Naive thymus-derived CD4-positive, alpha-beta T cell (primary cell): ENCODE data around the gene CARD9. TPM values are rescaled to one million over a fixed set of nuclear protein-coding genes. Genes with fewer than 3 reads are reported as not detected.

Source experiments
- ATAC-seq: fragments of 150-1000 bp; cut with Tn5 transposase; 2 replicates; pipeline ENCODE4 v1.10.0; 2021; ENCODE audit warnings: mild to moderate bottlenecking, moderate library complexity
- CTCF ChIA-PET: fragments of 350-600 bp; sonication (Branson Sonifier 250); formaldehyde crosslinking; loops from one replicate; lab custom pipeline; 2021; ENCODE audit warnings: antibody characterized with exemption; lab: Charles Lee
- POLR2A ChIA-PET: fragments of 350-600 bp; sonication (Branson Sonifier 250); formaldehyde crosslinking; loops from one replicate; lab custom pipeline; 2021; ENCODE audit warnings: antibody characterized with exemption, inconsistent platforms; lab: Charles Lee
- DNase-seq, 9 donors: peaks; one replicate each; pipeline versions ENCODE4 v3.0.0 to v3.0.0-alpha.2; 2020 to 2022; ENCODE audit warnings: mixed read lengths in 1 of 9
- H3K27ac ChIP-seq: one replicate; pipeline ENCODE4 v1.7.0; 2013; ENCODE audit warnings: mild to moderate bottlenecking, low read depth, low read length, moderate library complexity
- H3K27me3 ChIP-seq, 2 donors: one replicate each; pipeline ENCODE4 v1.7.0; 2013; ENCODE audit warnings: low read length in 2 of 2, mild to moderate bottlenecking in 2 of 2, moderate library complexity in 2 of 2; ENCODE audit not compliant: control insufficient read depth in 2 of 2, insufficient read depth in 2 of 2
- H3K36me3 ChIP-seq, 3 experiments: 1 replicate in 2 of 3; 2 replicates in 1 of 3; pipeline ENCODE4 v1.7.0; 2013; ENCODE audit warnings: low read length in 3 of 3, mild to moderate bottlenecking in 3 of 3, moderate library complexity in 1 of 3; ENCODE audit not compliant: insufficient read depth in 3 of 3, control insufficient read depth in 2 of 3
- H3K4me1 ChIP-seq, 2 donors: one replicate each; pipeline ENCODE4 v1.7.0; 2013; ENCODE audit warnings: low read length in 2 of 2, mild to moderate bottlenecking in 2 of 2, moderate library complexity in 1 of 2; ENCODE audit not compliant: control insufficient read depth in 2 of 2, insufficient read depth in 2 of 2
- H3K4me3 ChIP-seq: 2 replicates; pipeline ENCODE4 v1.7.0; 2013; ENCODE audit warnings: mild to moderate bottlenecking, low read length
- H3K9me3 ChIP-seq, 3 experiments: 1 replicate in 2 of 3; 2 replicates in 1 of 3; pipeline ENCODE4 v1.7.0; 2013; ENCODE audit warnings: low read length in 3 of 3; ENCODE audit not compliant: control insufficient read depth in 2 of 3
- H3K27ac Mint-ChIP-seq, 9 donors: one replicate each; pipeline ENCODE4 v1.8.0; 2020 to 2022; ENCODE audit warnings: mixed read lengths in 9 of 9, mild to moderate bottlenecking in 8 of 9, moderate library complexity in 5 of 9, inconsistent platforms in 2 of 9
- H3K27me3 Mint-ChIP-seq, 5 donors: one replicate each; pipeline ENCODE4 v1.8.0; 2021 to 2022; ENCODE audit warnings: mixed read lengths in 5 of 5, mild to moderate bottlenecking in 1 of 5
- H3K36me3 Mint-ChIP-seq, 5 donors: one replicate each; pipeline ENCODE4 v1.8.0; 2020 to 2022; ENCODE audit warnings: mixed read lengths in 5 of 5, mild to moderate bottlenecking in 3 of 5, inconsistent platforms in 1 of 5
- H3K4me1 Mint-ChIP-seq, 7 donors: one replicate each; pipeline ENCODE4 v1.8.0; 2020 to 2022; ENCODE audit warnings: mixed read lengths in 7 of 7, mild to moderate bottlenecking in 3 of 7, inconsistent platforms in 1 of 7
- H3K4me3 Mint-ChIP-seq, 10 donors: one replicate each; pipeline ENCODE4 v1.8.0; 2020 to 2022; ENCODE audit warnings: mild to moderate bottlenecking in 10 of 10, mixed read lengths in 10 of 10, moderate library complexity in 6 of 10, inconsistent platforms in 2 of 10
- H3K9me3 Mint-ChIP-seq, 11 donors: one replicate each; pipeline ENCODE4 v1.8.0; 2020 to 2022; ENCODE audit warnings: mixed read lengths in 11 of 11, mild to moderate bottlenecking in 4 of 11, inconsistent platforms in 1 of 11, moderate library complexity in 1 of 11
- intact Hi-C, 2 donors: fragments of 100-400 bp; cut with micrococcal nuclease; formaldehyde crosslinking; loops; one replicate each; pipeline ENCODE4 v1.15.1; 2023
- polyA plus RNA-seq, 2 donors: library from polyadenylated mRNA; unstranded; fragments of 300-500 nt; fragmentation: Illumina TruSeq; gene quantifications; one replicate each; pipeline ENCODE4 v1.2.3, GENCODE V29; 2021
- total RNA-seq, 6 experiments: library from RNA in 5 of 6; stranded (reverse) in 5 of 6; gene quantifications; 1 replicate in 5 of 6; 2 replicates in 1 of 6; pipeline ENCODE4 v1.2.3 and lab custom pipeline; 2021 to 2026

CARD9 gene
- total and polyA plus RNA-seq, 7 experiments from 2014 or later, result 0.10 to 19.9 (median 1.1) TPM

DNA sequence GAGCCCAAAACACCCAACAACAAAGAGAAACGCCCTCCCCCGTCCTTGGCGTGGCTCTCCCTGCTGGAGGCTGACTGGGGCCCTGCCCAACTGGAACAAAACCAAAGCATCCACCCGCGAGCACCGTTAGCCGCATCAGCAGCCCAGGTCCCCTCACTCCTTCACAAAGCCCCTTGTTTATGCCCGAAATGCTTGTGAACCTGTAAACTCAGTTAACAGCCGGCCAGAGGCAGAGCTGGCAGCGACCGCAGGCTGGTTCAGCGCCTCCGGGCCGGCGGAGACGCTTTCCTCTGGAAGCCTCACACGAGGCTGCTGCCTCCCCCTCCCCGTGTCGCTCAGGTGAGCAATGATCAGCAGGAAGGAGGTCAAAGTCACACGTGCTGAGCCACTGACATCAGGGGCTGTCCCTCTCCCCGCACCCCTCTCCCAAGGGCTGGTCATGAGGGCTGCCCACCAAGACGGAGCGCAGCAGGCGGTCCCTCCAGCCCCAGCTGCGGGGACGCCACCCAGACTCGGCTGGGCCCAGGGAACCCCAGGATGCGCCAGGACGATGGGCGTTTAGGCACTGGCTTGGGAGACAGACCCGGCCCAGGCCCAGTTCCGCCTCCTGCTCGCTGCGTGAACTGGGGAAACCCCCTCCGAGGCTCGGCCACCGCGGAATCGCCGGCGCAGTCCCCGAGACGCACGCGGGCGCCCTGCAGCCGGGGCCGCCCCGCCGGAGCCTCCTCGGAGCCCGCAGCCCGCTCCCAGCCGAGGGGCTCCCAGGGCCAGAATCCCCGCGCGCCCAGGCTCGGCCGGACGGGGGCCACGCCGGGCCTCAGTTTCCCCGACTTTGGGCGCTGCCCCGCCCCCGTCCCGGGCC, 25.9 kb upstream of the CARD9 start:
- peak overlapping the region in 7 of 9 donors; percentile 26 to 78 (median 77) for H3K27ac Mint-ChIP-seq
- DNase-seq (peak in 4 of 9 donors; percentile 15 to 57 (median 26)), ATAC-seq (peak; percentile 24)
- Histone ChIP-seq H3K27ac (peak overlapping the region; percentile 60), H3K36me3 (peaks cover 0 to 52% (median 18%) of the 10 kb centered on the region in 3 experiments), H3K9me3 (no peaks in the 10 kb centered on the region), H3K4me1 (peaks cover 25 to 30% of the 10 kb centered on the region in 2 donors), H3K27me3 (no peaks in the 10 kb centered on the region), H3K4me3 (peak overlapping the region; percentile 62)
- peak overlapping the region; percentile 83 to 90 (median 86) for H3K4me3 Mint-ChIP-seq
- CTCF ChIA-PET, result interaction anchor here (0.5 to 2.5 kb wide), 2 partner anchors 10 to 18 kb away, joined by 8 to 12 read pairs; partner anchors contain the start of genes ENTR1 and PMPCA
- peaks cover 23 to 52% (median 37%) of the 10 kb centered on the region in 7 donors for H3K4me1 Mint-ChIP-seq
- POLR2A ChIA-PET, result interaction anchor here (0.6 to 2.3 kb wide), 4 partner anchors 10 to 440 kb away, joined by 3 to 14 read pairs (median 5); partner anchors contain the start of genes DNLZ, ENTR1 and PMPCA
- H3K27me3 Mint-ChIP-seq, result no peaks in the 10 kb centered on the region
- H3K36me3 Mint-ChIP-seq, result peaks cover 0 to 14% (median 0%) of the 10 kb centered on the region in 5 donors
- no peaks in the 10 kb centered on the region for H3K9me3 Mint-ChIP-seq
- intact Hi-C loops, result loop anchor here (1.0 to 10.0 kb wide), 13 partner anchors 11 to 492 kb away; partner anchors contain the start of genes DNLZ (in 2 of the 2), ENTR1 (in 2 of the 2), PMPCA (in 2 of the 2) and CAMSAP1 (in 1 of the 2)

GRCh38 chr9:136398286-136398685, 24.8 kb upstream of the CARD9 start:
- peak overlapping the region; percentile 83 to 90 (median 86) for H3K4me3 Mint-ChIP-seq
- no peak for DNase-seq
- Histone ChIP-seq H3K36me3 (peaks cover 0 to 64% (median 18%) of the 10 kb centered on the region in 3 experiments), H3K4me1 (peaks cover 16 to 19% of the 10 kb centered on the region in 2 donors), H3K4me3 (no peak overlapping the region), H3K9me3 (no peaks in the 10 kb centered on the region), H3K27ac (no peak overlapping the region), H3K27me3 (no peaks in the 10 kb centered on the region)
- H3K27me3 Mint-ChIP-seq, result no peaks in the 10 kb centered on the region
- H3K4me1 Mint-ChIP-seq, result peaks cover 16 to 41% (median 26%) of the 10 kb centered on the region in 7 donors
- H3K27ac Mint-ChIP-seq, result peak overlapping the region in 2 of 9 donors; percentile 43 to 75
- H3K36me3 Mint-ChIP-seq, result peaks cover 0 to 14% (median 0%) of the 10 kb centered on the region in 5 donors
- intact Hi-C loops, result no loop called here
- CTCF ChIA-PET, result interaction anchor here (1.1 kb wide), 1 partner anchor 11 kb away, joined by 3 read pairs; no protein-coding TSS in a partner anchor
- POLR2A ChIA-PET, result interaction anchor here (0.8 to 1.7 kb wide), 2 partner anchors 35 to 165 kb away, joined by 4 to 6 read pairs; partner anchors contain the start of gene DNLZ
- H3K9me3 Mint-ChIP-seq, result no peaks in the 10 kb centered on the region
- no peak for ATAC-seq

GRCh38 chr9:136397643-136398042, 24.2 kb upstream of the CARD9 start:
- Histone ChIP-seq H3K36me3 (peaks cover 0 to 68% (median 18%) of the 10 kb centered on the region in 3 experiments), H3K27ac (no peak overlapping the region), H3K27me3 (no peaks in the 10 kb centered on the region), H3K4me1 (peaks cover 13 to 17% of the 10 kb centered on the region in 2 donors), H3K9me3 (no peaks in the 10 kb centered on the region), H3K4me3 (no peak overlapping the region)
- Mint-ChIP-seq H3K27me3 (no peaks in the 10 kb centered on the region), H3K9me3 (no peaks in the 10 kb centered on the region), H3K4me1 (peaks cover 16 to 40% (median 24%) of the 10 kb centered on the region in 7 donors), H3K4me3 (peak overlapping the region in 2 of 10 donors; percentile 86 to 89), H3K27ac (no peak overlapping the region), H3K36me3 (peaks cover 0 to 14% (median 0%) of the 10 kb centered on the region in 5 donors)
- intact Hi-C loops, result no loop called here
- CTCF ChIA-PET, result interaction anchor here (1.1 kb wide), 1 partner anchor 12 kb away, joined by 3 read pairs; no protein-coding TSS in a partner anchor
- no peak for ATAC-seq
- POLR2A ChIA-PET, result interaction anchor here (0.7 to 1.7 kb wide), 2 partner anchors 34 to 139 kb away, joined by 3 to 6 read pairs; partner anchors contain the start of gene DNLZ
- no peak for DNase-seq

DNA sequence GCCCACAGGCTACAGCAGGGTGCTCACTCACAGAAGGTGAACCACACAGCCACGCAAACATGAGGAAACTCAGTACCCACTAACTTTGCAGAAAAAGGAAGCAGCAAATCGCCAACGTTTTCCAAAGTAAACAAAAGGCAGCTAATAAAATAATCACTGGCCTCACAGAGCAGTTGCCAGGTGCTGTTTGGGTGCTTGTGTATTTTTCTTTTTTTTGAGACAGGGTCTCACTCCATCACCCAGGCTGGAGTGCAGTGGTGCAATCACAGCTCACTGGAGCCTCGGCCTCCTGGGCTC, 22.7 kb upstream of the CARD9 start:
- H3K4me1 ChIP-seq, result peaks cover 12 to 17% of the 10 kb centered on the region in 2 donors
- H3K36me3 ChIP-seq, result peaks cover 3 to 71% (median 18%) of the 10 kb centered on the region in 3 experiments
- no peaks in the 10 kb centered on the region for H3K27me3 Mint-ChIP-seq
- CTCF ChIA-PET, result interaction anchor here (0.6 kb wide), 1 partner anchor 596 kb away, joined by 3 read pairs; no protein-coding TSS in a partner anchor
- H3K27ac Mint-ChIP-seq, result no peak overlapping the region
- H3K9me3 ChIP-seq, result no peaks in the 10 kb centered on the region
- intact Hi-C loops, result no loop called here
- peaks cover 12 to 28% (median 15%) of the 10 kb centered on the region in 7 donors for H3K4me1 Mint-ChIP-seq
- H3K27ac ChIP-seq, result no peak overlapping the region
- DNase-seq (no peak), ATAC-seq (no peak)
- H3K9me3 Mint-ChIP-seq, result no peaks in the 10 kb centered on the region
- no peak overlapping the region for H3K4me3 ChIP-seq
- peaks cover 0 to 22% (median 4%) of the 10 kb centered on the region in 5 donors for H3K36me3 Mint-ChIP-seq
- no peak overlapping the region for H3K4me3 Mint-ChIP-seq
- no peaks in the 10 kb centered on the region for H3K27me3 ChIP-seq
- POLR2A ChIA-PET, result interaction anchor here (1.5 kb wide), 1 partner anchor 15 kb away, joined by 6 read pairs; the partner anchor contains the start of genes ENTR1 and PMPCA

DNA sequence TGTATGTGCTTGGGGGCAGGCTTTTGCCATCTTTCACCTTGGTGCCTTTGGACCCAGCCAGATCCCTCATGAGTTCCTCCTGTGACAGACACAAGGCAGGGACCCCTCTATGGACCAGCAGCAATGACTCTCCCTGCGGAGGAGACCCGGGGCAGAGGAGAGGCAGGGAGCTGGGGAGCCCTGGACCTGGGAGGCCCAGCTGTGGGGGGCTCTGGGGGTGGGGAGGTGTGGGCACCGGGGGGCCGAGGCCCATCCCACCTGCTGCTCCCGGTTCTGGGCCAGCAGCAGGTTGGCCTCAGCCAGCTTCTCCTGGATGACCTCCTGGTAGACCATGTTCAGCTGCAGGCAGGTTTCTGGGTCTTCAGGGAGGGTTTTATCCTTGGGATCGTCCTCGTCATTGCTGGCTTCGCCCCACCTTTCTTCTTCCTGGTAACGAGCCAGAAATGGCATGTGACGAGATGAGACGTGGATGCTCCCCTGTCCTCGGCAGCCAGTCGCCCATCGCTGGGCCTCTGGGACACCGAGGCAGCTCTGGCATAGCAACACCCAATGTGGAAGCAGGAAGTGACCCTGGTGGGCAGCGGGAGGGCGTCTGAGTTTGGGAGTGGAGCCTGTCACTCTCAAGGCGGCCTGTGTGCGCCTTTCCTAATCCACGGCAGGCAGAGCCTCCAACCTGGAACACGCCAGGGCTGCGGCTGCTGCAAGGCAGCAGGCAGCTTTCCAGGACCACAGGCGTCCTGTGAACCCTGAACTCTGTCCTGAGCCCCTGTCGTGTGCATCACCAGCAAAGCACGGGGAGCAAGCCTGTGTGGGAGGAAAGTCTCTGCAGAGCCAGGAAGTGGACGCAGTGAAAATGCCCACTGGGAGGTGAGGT, 22.1 kb upstream of the CARD9 start:
- Histone ChIP-seq H3K36me3 (peaks cover 3 to 74% (median 18%) of the 10 kb centered on the region in 3 experiments), H3K27ac (no peak overlapping the region), H3K9me3 (no peaks in the 10 kb centered on the region), H3K4me1 (peaks cover 12 to 15% of the 10 kb centered on the region in 2 donors), H3K4me3 (no peak overlapping the region), H3K27me3 (no peaks in the 10 kb centered on the region)
- Mint-ChIP-seq H3K4me3 (no peak overlapping the region), H3K36me3 (peaks cover 0 to 25% (median 5%) of the 10 kb centered on the region in 5 donors), H3K27ac (peak overlapping the region in 1 of 9 donors; percentile 38), H3K27me3 (no peaks in the 10 kb centered on the region), H3K4me1 (peaks cover 11 to 25% (median 13%) of the 10 kb centered on the region in 7 donors), H3K9me3 (no peaks in the 10 kb centered on the region)
- no peak for DNase-seq
- ChIA-PET CTCF (interaction anchor here (0.6 kb wide), 1 partner anchor 597 kb away, joined by 3 read pairs; no protein-coding TSS in a partner anchor), POLR2A (interaction anchor here (1.5 kb wide), 1 partner anchor 15 kb away, joined by 6 read pairs; the partner anchor contains the start of genes ENTR1 and PMPCA)
- intact Hi-C loops, result no loop called here
- no peak for ATAC-seq
